HG03460 (cell line): ENCODE results near the gene CASKIN1.
"Not testable (repeated sequence)": the region's sequence is repeated elsewhere in the genome, so short reads cannot be mapped to it uniquely, and the experiment has no call there.

Source experiments
- ATAC-seq: cut with Tn5 transposase; IDR thresholded peaks from one replicate; pipeline ENCODE4 v1.9.1; 2021; ENCODE audit not compliant: unreplicated experiment

Gene CASKIN1, protein sequence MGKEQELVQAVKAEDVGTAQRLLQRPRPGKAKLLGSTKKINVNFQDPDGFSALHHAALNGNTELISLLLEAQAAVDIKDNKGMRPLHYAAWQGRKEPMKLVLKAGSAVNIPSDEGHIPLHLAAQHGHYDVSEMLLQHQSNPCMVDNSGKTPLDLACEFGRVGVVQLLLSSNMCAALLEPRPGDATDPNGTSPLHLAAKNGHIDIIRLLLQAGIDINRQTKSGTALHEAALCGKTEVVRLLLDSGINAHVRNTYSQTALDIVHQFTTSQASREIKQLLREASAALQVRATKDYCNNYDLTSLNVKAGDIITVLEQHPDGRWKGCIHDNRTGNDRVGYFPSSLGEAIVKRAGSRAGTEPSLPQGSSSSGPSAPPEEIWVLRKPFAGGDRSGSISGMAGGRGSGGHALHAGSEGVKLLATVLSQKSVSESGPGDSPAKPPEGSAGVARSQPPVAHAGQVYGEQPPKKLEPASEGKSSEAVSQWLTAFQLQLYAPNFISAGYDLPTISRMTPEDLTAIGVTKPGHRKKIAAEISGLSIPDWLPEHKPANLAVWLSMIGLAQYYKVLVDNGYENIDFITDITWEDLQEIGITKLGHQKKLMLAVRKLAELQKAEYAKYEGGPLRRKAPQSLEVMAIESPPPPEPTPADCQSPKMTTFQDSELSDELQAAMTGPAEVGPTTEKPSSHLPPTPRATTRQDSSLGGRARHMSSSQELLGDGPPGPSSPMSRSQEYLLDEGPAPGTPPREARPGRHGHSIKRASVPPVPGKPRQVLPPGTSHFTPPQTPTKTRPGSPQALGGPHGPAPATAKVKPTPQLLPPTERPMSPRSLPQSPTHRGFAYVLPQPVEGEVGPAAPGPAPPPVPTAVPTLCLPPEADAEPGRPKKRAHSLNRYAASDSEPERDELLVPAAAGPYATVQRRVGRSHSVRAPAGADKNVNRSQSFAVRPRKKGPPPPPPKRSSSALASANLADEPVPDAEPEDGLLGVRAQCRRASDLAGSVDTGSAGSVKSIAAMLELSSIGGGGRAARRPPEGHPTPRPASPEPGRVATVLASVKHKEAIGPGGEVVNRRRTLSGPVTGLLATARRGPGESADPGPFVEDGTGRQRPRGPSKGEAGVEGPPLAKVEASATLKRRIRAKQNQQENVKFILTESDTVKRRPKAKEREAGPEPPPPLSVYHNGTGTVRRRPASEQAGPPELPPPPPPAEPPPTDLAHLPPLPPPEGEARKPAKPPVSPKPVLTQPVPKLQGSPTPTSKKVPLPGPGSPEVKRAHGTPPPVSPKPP (N-terminal part only)

GRCh38 chr16:2196162-2196980, at the start of gene CASKIN1:
CASKIN1 (minus strand) TSS chr16:2196605; CDS start chr16:2196432, 173 bp downstream.
- ATAC-seq: no peak

DNA sequence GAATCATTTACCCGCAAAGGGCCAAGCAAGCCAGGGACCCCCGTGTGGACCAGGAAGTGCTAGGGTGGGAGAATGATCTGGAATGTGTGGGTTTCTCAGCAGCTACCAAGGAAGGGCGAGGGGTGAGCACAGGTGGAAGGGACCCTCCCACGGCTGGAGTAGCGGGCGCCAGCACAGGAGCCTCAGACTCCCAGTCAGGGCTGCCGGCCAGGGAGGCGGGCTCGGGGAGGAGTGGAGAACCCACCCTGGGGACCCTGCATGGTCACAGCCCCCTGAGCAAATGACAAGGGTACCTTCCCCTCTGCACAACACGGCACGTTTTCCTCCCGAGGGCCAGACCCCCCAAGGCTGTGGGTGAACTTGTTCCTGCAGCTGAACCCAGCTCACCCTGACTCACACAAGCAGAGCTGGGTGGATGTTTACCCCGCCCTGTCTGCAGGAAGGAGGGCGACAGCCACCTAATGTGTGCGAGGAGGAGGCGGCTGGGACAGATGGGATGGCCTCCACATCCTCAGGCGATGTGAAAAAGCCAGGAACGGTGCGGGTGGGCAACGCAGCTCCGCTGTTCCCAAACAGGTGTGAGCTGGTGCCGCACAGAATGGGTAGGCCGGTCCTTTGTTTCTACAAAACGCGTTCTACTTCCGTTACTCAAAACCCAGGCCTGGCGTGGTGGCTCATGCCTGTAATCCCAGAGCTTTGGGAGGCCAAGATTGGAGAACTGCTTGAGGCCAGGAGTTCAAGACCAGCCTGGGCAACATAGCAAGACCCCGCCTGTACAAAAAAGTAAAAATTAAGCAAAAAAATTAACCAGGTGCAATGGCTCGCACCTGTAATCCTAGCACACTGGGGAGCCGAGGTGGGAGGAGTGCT, 48.8 kb upstream of the CASKIN1 start:
- no peak for ATAC-seq

DNA sequence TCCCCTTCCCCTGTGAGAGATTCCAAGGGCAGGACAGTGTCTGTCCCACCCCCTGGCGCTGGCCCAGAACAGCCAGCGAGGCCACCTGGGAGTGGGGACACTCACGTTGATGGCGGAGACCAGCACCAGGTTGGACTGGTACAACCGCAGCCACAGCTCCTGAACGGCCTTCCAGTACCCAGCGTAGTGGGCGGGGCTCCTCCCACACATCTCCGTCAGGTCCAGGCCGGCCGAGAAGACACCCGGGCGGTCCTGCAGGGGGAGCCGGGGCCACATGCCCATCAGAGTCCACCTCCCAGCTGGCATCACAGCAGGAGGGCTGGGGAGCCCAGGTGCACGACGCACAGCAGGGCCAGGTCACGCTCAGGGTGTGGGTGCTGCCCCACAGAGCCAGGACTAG, 47.9 kb upstream of the CASKIN1 start:
- ATAC-seq: no peak

DNA sequence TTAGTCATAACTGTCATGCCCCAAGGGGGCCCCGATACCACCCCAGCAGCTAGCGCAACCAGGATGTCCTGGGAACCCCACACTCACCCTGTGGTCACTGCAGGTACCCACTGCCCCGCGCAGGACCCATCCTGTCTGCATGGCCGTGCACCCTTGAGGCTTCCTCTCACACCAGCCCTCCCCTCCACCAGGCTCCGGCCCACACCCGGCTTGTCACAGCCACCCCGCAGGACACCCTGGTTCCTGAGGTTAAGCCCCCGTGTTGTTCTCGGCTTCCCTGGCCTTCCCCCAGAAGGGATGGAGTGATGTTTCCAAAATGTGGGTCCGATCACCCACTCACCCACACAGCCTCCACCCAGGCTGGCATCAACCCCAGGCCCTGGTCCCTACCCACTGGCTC, 47.4 kb upstream of the CASKIN1 start:
- no peak for ATAC-seq

DNA sequence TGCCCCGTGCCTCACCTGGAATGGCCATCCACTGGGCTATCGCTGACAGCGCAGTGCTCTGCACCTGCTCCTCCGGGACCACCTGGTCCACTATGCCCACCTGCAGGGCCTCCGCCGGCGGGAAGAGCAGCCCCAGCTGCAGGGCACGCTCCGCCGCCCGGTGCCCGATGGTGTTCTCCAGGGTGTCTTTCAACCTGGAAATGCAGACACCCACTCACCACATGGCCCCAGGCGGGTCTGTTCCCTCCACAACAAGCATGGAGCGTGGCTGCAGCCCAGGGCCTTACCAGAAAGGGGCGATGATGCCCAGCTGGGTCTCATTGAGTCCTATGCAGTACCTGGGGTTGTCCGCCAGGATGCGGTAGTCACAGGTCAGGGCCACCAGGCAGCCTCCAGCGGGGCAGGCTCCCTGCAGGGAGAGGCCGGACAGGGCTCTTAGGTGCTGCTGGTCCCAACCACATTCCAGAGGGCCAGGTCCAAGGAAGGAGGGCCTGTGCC, 46.7 kb upstream of the CASKIN1 start:
- no peak for ATAC-seq

- no peak for ATAC-seq
These were observed 46.2 kb upstream of the CASKIN1 start for GRCh38 chr16:2242598-2242997.

GRCh38 chr16:2240331-2240730, 43.9 kb upstream of the CASKIN1 start:
- ATAC-seq: not testable (repeated sequence)

DNA sequence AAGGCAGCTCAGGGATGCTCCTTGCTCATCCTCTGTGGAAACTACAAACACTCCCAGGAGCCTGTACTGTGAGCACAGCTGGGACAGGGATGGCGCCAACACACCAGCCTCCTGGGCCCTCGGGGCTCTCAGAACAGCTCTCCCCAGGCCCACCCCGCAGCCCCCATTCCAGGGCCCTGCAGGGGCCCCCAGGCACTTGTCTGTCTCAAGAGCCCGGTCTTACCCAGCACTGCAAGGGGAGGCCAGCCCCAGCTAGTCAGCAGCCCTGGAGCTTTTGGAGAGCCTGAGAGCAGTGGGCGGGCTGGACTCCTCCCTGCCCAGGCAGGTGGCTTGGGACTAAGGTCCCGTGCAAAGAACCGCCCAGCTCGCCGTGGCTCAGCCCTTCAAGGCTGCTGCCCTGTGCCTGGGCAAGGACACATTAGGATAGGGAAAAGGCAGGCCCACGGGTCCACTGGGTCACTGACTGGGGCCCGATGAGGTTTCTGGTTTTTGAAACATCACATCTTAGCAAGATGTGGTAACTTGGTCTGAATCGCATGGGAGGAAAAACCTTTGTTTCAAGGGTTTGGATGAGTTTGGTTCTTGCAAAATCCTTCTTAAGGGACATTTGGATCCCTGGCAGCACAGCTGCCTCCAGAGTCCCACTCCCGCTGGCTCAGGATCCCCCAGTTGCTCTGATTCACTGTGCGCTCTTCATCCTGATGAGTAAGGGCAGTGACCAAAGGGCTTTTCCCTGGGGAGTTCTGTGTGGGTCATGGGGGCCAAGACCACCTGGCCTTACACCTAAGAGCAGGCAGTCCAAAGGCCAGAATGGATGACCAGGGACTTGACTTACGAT, 42.7 kb upstream of the CASKIN1 start:
- no peak for ATAC-seq

DNA sequence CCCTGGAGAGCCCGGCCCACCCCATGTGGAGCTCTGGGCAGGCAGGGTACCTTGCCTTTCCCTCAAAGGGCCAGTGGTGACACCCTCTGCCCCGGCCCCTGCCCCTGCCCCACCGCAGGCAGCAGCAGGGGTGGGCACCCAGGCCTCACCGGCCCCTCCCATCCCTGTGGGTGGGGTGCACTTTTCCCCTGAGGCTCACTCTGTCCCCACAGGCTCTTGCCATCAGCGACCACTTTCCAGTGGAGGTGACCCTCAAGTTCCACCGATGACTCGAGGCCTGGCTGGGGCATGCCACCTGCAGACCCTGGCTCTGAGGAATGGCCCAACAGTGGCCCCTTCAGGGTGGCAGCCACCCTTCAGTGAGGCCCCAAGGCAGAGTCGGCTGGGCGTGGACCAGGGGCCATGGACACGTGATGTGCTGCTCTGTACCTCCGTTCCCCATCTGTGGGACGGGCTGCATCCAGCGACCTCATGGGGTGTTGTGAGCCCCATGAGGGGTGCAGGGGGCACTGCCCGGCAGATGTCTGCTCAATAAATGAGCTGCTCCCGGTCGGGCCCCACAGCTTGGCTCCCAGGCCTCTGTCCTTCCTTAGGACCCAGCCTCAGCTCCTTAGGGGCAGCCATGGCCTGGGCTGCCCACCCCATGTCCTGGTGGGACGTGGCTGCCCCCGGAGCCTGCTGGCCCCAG, 41.9 kb upstream of the CASKIN1 start:
- no peak for ATAC-seq

DNA sequence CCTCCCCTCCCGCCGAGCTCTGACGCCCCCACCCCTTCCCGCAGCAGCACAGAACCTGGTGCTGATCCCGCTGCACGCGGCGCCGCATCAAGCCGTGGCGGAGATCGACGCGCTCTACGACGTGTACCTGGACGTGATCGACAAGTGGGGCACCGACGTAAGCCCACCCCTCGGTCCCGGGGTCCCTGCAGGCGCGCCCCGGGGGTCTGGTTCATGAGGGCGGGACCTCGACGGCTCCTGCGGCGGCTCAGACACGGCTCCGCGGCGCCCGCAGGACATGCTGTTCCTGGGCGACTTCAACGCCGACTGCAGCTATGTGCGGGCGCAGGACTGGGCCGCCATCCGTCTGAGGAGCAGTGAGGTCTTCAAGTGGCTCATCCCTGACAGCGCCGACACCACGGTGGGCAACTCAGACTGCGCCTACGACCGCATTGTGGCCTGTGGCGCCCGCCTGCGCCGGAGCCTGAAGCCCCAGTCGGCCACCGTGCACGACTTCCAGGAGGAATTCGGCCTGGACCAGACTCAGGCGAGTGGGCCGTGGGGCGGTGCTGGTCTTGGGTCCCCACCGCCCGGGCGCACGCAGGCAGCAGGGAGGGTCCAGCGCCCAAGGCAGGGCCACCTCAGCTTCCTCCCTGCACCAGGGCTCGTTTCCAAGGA, 41.2 kb upstream of the CASKIN1 start:
- ATAC-seq: no peak

DNA sequence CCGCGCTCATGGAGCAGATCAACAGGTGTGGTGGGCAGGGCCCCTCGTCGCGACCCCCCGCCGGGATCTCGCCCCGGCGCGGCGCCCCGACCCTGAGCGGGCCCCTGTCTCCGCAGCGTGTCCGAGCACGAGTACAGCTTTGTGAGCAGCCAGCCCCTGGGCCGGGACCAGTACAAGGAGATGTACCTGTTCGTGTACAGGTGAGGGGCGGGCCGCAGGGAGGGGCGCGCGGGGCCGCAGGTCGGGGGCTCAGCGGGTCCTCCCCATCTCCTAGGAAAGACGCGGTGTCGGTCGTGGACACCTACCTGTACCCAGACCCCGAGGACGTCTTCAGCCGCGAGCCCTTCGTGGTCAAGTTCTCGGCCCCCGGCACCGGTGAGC, 40.7 kb upstream of the CASKIN1 start:
- no peak for ATAC-seq

DNA sequence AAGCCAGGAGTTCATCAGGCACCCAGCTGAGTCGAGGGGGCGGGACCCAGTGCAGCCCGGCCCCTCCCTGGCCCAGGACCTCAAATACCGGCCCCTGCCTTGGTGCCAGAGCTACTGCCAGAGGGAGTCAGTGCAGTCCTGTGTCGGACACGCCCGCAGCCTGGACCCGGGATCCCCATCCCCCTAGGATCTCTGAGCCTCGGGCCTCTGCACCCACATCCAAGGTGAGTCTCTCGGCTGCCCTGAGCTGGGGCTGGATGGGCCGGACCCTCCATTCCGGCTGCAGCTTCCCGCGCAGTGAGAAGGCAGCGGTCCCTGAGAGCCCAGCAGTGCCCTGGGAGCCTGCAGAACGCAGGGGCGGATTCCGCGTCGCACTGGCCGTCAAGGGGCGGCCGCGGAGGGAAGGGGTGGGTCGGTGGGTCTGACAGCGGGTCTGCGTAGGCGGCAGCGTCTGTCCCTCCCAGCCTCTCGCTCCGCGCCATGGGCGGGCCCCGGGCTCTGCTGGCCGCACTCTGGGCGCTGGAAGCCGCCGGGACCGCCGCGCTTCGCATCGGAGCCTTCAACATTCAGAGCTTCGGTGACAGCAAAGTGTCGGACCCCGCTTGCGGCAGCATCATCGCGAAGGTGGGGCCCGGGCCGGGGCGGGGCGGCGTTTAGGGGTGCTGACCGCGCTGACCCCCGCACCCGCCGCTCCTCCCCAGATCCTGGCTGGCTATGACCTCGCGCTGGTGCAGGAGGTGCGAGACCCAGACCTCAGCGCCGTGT, 40.1 kb upstream of the CASKIN1 start, which contains the start of gene DNASE1L2:
Gene DNASE1L2 (plus strand): TSS at position 108 of the 765 bp plus-strand sequence. CDS start 373 bp downstream, at position 481.
- ATAC-seq: no peak

DNA sequence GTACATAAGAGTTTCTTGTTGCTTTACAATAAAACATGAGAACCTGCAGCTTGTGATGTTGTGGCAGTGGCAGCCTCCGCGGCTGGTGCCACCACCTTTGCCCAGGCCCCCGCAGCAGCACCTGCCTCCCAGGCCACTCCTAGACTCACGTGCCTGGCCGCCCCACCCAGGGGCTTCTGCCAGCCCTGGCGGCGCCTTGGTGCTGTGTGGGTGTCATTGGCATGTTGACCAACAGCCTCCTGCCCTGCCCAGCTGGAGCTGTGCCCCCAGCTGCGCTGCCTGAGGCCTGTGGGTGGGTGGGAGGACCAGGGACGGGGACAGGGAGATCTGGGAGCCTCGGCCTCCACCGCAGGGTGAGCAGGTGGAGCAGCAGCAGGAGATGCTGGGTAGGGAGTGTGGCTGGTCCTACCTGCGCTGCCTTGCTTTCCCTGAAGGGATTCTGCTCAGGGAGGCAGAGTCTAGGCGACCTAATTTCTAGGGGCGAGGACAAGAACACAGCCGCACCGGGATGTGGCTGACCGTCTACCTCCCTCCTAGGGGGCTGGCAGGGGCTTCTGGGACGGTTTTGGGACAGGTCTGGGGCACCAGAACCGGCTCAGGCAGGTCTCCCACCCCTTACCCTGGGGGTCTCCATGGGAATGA, 39.4 kb upstream of the CASKIN1 start:
- no peak for ATAC-seq

- ATAC-seq: no peak
These were observed 38.8 kb upstream of the CASKIN1 start for GRCh38 chr16:2235234-2235651.

DNA sequence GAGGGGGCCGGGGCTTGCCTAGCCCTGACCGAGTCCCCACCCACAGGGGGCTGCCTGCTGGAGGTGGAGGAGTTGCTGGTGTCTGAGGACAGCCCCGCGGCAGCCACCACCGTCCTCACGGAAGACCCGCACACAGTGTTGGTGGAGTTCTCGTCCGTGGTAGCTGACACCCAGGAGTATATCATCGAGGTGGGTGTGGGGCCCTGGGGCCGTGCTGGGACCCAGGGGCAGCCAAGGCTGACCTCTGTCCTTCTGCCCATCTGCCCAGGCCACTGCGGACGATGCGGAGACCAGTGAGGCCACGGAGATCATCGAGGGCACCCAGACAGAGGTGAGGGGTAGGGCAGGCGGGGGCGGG, 38.4 kb upstream of the CASKIN1 start:
- no peak for ATAC-seq
